ENCODE measurements around the gene SEC61G.

DNA sequence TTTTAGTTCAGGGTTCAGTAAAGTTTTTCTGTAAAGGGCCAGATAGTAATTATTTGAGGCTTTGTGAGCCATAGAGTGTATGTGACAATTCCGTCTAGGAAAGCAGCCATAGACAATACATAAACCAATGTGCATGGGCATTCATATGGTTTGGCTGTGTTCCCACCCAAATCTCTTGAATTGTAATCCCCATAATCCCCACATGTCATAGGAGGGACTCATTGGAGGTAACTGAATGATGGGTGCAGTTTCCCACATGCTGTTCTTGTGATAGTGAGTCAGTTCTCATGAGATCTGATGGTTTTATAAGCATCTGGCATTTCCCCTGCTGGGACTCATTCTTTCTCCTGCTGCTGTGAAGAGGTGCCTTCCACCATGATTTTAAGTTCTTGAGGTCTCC, 29.9 kb downstream of the SEC61G start:
- TF ChIP-seq POLR2AphosphoS5 (IDR thresholded peaks at IDR 0.05; ENCODE audit: low read length), result no peak
- no peak for TF ChIP-seq CTCF (IDR thresholded peaks at IDR 0.05 in 2 of 3, conservative IDR thresholded peaks at IDR 0.05 in 1 of 3; ENCODE audit: control insufficient read depth in 2 of 3, extremely low read depth in 1 of 3, insufficient read depth in 1 of 3, low read depth in 3 of 3, low read length in 3 of 3)
- TF ChIP-seq JUND (IDR thresholded peaks at IDR 0.05; ENCODE audit: low read depth, low read length), result no peak
